ENCODE measurements around the gene OR1L6.

OR1L6 gene

DNA sequence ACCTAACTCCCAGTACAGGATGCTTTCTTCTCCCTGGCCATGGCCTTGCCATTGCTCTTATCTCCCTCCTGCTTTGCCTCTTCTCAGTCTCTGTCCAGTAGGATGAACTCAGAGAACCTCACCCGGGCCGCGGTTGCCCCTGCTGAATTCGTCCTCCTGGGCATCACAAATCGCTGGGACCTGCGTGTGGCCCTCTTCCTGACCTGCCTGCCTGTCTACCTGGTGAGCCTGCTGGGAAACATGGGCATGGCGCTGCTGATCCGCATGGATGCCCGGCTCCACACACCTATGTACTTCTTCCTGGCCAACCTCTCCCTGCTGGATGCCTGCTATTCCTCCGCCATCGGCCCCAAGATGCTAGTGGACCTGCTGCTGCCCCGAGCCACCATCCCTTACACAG is 46.7 kb downstream of the OR1L6 start, which contains the start of gene OR5C1:
Gene OR5C1, plus strand, starts transcription at position 103 of the 400 bp plus-strand sequence. Its CDS starts 0 bp downstream, at position 103.
- no peak within 1 kb of the TSS for H3K27ac ChIP-seq
- TF ChIP-seq, protein P1, sequence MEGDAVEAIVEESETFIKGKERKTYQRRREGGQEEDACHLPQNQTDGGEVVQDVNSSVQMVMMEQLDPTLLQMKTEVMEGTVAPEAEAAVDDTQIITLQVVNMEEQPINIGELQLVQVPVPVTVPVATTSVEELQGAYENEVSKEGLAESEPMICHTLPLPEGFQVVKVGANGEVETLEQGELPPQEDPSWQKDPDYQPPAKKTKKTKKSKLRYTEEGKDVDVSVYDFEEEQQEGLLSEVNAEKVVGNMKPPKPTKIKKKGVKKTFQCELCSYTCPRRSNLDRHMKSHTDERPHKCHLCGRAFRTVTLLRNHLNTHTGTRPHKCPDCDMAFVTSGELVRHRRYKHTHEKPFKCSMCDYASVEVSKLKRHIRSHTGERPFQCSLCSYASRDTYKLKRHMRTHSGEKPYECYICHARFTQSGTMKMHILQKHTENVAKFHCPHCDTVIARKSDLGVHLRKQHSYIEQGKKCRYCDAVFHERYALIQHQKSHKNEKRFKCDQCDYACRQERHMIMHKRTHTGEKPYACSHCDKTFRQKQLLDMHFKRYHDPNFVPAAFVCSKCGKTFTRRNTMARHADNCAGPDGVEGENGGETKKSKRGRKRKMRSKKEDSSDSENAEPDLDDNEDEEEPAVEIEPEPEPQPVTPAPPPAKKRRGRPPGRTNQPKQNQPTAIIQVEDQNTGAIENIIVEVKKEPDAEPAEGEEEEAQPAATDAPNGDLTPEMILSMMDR (IDR thresholded peaks at IDR 0.05): no peak

DNA sequence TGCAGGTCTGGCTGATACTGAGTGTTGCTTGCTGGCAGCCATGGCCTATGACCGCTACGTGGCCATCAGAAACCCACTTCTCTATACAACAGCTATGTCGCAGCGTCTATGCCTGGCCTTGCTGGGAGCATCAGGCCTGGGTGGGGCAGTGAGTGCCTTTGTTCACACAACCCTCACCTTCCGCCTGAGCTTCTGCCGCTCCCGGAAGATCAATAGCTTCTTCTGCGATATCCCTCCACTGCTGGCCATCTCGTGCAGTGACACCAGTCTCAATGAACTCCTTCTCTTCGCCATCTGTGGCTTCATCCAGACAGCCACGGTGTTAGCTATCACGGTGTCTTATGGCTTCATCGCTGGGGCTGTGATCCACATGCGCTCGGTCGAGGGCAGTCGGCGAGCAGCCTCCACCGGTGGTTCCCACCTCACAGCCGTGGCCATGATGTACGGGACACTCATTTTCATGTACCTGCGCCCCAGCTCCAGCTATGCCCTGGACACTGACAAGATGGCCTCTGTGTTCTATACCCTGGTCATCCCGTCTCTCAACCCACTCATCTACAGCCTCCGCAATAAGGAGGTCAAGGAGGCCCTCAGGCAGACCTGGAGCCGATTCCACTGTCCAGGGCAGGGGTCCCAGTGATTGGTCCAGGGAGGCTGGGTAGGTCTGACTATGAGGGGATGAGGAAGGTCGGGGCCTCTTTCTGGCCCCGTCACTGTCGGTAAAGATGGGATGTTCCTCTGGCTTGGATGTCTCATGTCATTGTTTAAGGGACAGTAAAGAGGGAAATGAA is 47.3 kb downstream of the OR1L6 start:
- no peak for TF ChIP-seq ZFX (IDR thresholded peaks at IDR 0.05; ENCODE audit: borderline replicate concordance)
- no peak overlapping the region for H3K27ac ChIP-seq

DNA sequence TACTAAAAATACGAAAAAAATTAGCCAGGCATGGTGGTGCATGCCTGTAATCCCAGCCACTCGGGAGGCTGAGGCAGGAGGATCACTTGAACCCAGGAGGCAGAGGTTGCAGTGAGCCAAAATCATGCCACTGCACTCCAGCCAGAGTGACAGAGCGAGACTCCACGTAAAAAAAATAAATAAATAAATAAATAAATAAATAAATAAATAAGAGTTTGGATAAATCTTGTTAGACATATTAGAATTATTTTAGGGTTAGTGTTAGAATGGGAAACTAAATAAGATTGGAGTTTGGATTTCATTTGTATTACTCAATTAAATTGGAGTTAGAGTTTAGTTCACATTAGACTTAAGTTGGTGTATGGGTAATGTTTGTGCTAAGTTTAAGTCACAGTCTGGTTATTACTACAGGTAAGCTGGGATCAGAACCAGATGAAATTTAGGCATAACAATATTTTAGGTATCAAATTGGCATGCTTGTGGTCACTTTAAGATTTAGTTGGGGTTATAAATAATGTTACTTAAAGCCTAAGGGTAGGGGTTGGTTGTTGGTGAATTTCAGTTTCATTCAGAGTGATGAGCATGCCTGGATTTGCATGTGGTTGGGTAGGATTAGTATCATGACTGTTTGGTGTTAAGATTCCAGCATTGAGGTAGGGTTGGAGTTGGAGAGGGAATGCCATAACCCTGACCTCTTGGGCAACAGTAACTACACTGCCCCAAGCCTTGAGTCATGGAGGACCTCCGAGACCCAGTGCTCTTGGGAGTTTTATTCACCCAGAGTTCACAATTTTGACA is 50.0 kb downstream of the OR1L6 start:
- H3K27ac ChIP-seq: no peak overlapping the region
- TF ChIP-seq, protein P1 (IDR thresholded peaks at IDR 0.05): no peak
- TF ChIP-seq ZFX (IDR thresholded peaks at IDR 0.05; ENCODE audit: borderline replicate concordance): no peak

DNA sequence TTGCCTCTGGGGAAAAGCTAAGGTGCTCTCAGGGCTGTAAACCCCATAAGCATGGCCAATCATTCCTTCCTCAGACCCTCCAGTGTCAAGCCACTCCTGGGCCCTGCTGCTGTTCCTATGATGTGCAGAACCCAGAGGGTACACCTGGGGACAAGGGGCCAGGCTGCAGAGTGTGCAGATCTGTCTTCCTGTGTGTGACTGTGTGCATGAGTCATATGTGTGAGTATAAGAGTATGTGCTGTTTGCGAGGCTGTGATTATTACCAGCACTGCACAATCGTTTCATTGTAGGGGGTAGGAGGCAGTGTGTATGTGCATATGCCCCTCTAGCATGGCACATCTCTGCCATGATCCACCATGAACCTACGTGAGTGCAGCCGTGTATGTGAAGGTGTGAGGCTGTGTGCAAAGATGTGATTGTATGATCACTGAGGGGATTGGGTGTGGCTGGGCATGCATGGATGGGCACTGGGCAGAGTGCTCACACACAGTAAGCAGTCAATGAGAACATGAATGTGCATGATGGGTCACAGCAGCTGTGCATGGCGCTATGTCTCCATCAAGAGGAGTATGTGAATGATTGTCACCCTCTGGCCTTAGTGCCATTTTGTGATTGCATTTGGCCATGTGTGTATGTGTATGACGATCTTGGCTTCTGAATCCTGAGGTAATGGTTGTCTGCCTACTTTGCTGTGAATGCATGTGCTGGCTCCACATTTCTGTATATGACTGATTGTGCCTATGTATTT is 55.4 kb downstream of the OR1L6 start:
- TF ChIP-seq ZFX (IDR thresholded peaks at IDR 0.05; ENCODE audit: borderline replicate concordance): no peak
- TF ChIP-seq, protein P1 (IDR thresholded peaks at IDR 0.05): no peak

More for the DNA sequence above, 55.4 kb downstream of the OR1L6 start:
- H3K27ac ChIP-seq: no peak overlapping the region
